ENCODE results near the gene GBF1. TPM values are rescaled to one million over a fixed set of nuclear protein-coding genes. Genes with fewer than 3 reads are reported as not detected.
A peak's percentile ranks its signal among the peaks of the same experiment; 100 is the strongest.

The GBF1 gene
- total RNA-seq (53.3 TPM), polyA plus RNA-seq (ENCODE audit: insufficient read depth, low read depth, low replicate concordance) (14.4 TPM)
- long read RNA-seq, donor 1: 0 reads
- long read RNA-seq, donor 2, partial matches to known transcripts: 5 of 5 reads
- long read RNA-seq, donor 2, other reads (novel, unspliced or antisense): 0 of 5 reads
- long read RNA-seq, donor 3: 0 reads
- long read RNA-seq, donor 4, full-length matches to known transcripts: 1 of 44 reads
- long read RNA-seq, donor 4, partial matches to known transcripts: 43 of 44 reads
- long read RNA-seq, donor 4, other reads (novel, unspliced or antisense): 0 of 44 reads
- long read RNA-seq, donor 5: 0 reads
- long read RNA-seq, donor 6: 0 reads
- long read RNA-seq, donor 7, partial matches to known transcripts: 34 of 42 reads
- long read RNA-seq, donor 7, other reads (novel, unspliced or antisense): 8 of 42 reads
- long read RNA-seq, donor 8: 0 reads
- long read RNA-seq, donor 9: 0 reads
- long read RNA-seq, donor 10, partial matches to known transcripts: 37 of 37 reads
- long read RNA-seq, donor 10, other reads (novel, unspliced or antisense): 0 of 37 reads

- DNase-seq: peak; percentile 96 to 100 (median 97)
Observed at GRCh38 chr10:102245082-102245931, at the start of gene GBF1. Gene GBF1, plus strand, starts transcription at chr10:102245532. Its CDS starts 13,407 bp downstream, at chr10:102258939.

GRCh38 chr10:102196893-102197292 is 48.4 kb upstream of the GBF1 start:
- no peaks in the 10 kb centered on the region for H3K36me3 ChIP-seq (ENCODE audit: control insufficient read depth in 2 of 3, insufficient read depth in 3 of 3, low read length in 3 of 3)
- intact Hi-C loops (cut with DNase I): no loop called here
- H3K4me3 ChIP-seq (ENCODE audit: low read length in 3 of 3): no peak overlapping the region
- peaks cover 0 to 3% (median 0%) of the 10 kb centered on the region in 3 donors for H3K9me3 ChIP-seq (ENCODE audit: control insufficient read depth in 2 of 3, insufficient read depth in 1 of 3, low read length in 3 of 3)
- no peaks in the 10 kb centered on the region for H3K4me1 ChIP-seq (ENCODE audit: control insufficient read depth in 2 of 3, insufficient read depth in 2 of 3, low read depth in 1 of 3, low read length in 3 of 3)
- H3K27me3 ChIP-seq (ENCODE audit: control insufficient read depth, insufficient read depth, low read length): no peaks in the 10 kb centered on the region
- TF ChIP-seq, protein P1, sequence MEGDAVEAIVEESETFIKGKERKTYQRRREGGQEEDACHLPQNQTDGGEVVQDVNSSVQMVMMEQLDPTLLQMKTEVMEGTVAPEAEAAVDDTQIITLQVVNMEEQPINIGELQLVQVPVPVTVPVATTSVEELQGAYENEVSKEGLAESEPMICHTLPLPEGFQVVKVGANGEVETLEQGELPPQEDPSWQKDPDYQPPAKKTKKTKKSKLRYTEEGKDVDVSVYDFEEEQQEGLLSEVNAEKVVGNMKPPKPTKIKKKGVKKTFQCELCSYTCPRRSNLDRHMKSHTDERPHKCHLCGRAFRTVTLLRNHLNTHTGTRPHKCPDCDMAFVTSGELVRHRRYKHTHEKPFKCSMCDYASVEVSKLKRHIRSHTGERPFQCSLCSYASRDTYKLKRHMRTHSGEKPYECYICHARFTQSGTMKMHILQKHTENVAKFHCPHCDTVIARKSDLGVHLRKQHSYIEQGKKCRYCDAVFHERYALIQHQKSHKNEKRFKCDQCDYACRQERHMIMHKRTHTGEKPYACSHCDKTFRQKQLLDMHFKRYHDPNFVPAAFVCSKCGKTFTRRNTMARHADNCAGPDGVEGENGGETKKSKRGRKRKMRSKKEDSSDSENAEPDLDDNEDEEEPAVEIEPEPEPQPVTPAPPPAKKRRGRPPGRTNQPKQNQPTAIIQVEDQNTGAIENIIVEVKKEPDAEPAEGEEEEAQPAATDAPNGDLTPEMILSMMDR (IDR thresholded peaks at IDR 0.05; ENCODE audit: borderline replicate concordance, extremely low read depth, insufficient read depth): no peak
- H3K9ac ChIP-seq (ENCODE audit: low read length in 3 of 3): no peak overlapping the region
- FAIRE-seq (no peak), DNase-seq (no peak)
- H3K27ac ChIP-seq (ENCODE audit: low read depth in 2 of 2, low read length in 2 of 2): no peak overlapping the region

More at GRCh38 chr10:102245082-102245931, at the start of gene GBF1:
- TF ChIP-seq, protein P1 (IDR thresholded peaks at IDR 0.05; ENCODE audit: borderline replicate concordance, extremely low read depth, insufficient read depth): no peak
- H3K4me3 ChIP-seq (ENCODE audit: low read length in 3 of 3): peak within 1 kb of the TSS; percentile 90 to 97 (median 91)
- intact Hi-C loops (cut with DNase I): no loop called here
- peak within 1 kb of the TSS; percentile 79 to 98 (median 90) for H3K9ac ChIP-seq (ENCODE audit: low read length in 3 of 3)
- H3K36me3 ChIP-seq (ENCODE audit: control insufficient read depth in 2 of 3, insufficient read depth in 3 of 3, low read length in 3 of 3): peaks cover 0 to 6% (median 0%) of the 10 kb centered on the region in 3 donors
- H3K27ac ChIP-seq (ENCODE audit: low read depth in 2 of 2, low read length in 2 of 2): peak within 1 kb of the TSS; percentile 90
- FAIRE-seq: peak; percentile 99
- H3K4me1 ChIP-seq (ENCODE audit: control insufficient read depth in 2 of 3, insufficient read depth in 2 of 3, low read depth in 1 of 3, low read length in 3 of 3): peaks cover 7 to 30% (median 13%) of the 10 kb centered on the region in 3 donors
- H3K9me3 ChIP-seq (ENCODE audit: control insufficient read depth in 2 of 3, insufficient read depth in 1 of 3, low read length in 3 of 3): no peaks in the 10 kb centered on the region
- H3K27me3 ChIP-seq (ENCODE audit: control insufficient read depth, insufficient read depth, low read length): no peaks in the 10 kb centered on the region

DNA sequence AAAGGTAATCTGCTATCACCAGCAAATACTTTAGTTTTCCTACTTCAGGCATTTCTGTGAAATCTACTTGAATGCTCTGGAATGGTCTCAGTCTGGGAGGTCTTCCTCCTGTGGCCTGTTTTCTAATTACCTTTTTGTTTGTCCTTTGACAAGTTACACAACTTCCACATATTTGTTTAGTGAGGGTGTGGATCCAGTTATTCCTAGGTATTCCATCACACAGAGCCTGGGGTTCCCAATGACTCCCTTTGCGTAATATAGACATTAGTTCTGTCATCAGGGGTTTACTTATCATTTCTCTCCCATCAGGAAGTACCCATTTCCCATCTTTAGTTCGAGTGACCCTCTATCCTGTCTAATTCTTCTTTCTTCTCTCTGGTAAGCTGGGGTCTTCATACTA is 47.3 kb upstream of the GBF1 start:
- Histone ChIP-seq H3K27me3 (ENCODE audit: control insufficient read depth, insufficient read depth, low read length) (no peaks in the 10 kb centered on the region), H3K9ac (ENCODE audit: low read length in 3 of 3) (no peak overlapping the region), H3K4me3 (ENCODE audit: low read length in 3 of 3) (no peak overlapping the region), H3K9me3 (ENCODE audit: control insufficient read depth in 2 of 3, insufficient read depth in 1 of 3, low read length in 3 of 3) (no peaks in the 10 kb centered on the region), H3K36me3 (ENCODE audit: control insufficient read depth in 2 of 3, insufficient read depth in 3 of 3, low read length in 3 of 3) (no peaks in the 10 kb centered on the region), H3K4me1 (ENCODE audit: control insufficient read depth in 2 of 3, insufficient read depth in 2 of 3, low read depth in 1 of 3, low read length in 3 of 3) (no peaks in the 10 kb centered on the region), H3K27ac (ENCODE audit: low read depth in 2 of 2, low read length in 2 of 2) (no peak overlapping the region)
- TF ChIP-seq, protein P1 (IDR thresholded peaks at IDR 0.05; ENCODE audit: borderline replicate concordance, extremely low read depth, insufficient read depth): no peak
- FAIRE-seq (no peak), DNase-seq (no peak)
- intact Hi-C loops (cut with DNase I): no loop called here

Measured in kidney (tissue), 22 donors.